ENCODE data around the gene KCNQ1. TPM values are rescaled to one million over a fixed set of nuclear protein-coding genes. Genes with fewer than 3 reads are reported as not detected.

The KCNQ1 gene
- total RNA-seq, 1 donor from 2014 or later = 6.0 TPM

- intact Hi-C loops (cut with micrococcal nuclease) = no loop called here
Measured at GRCh38 chr11:2440646-2441045, 4.2 kb upstream of the KCNQ1 start.

- intact Hi-C loops (cut with micrococcal nuclease) = no loop called here
Measured at GRCh38 chr11:2441171-2441570, 3.6 kb upstream of the KCNQ1 start.

- intact Hi-C loops (cut with micrococcal nuclease) = no loop called here
Measured at GRCh38 chr11:2442589-2442988, 2.2 kb upstream of the KCNQ1 start.

- intact Hi-C loops (cut with micrococcal nuclease) = no loop called here
Measured at GRCh38 chr11:2443406-2443805, 1.4 kb upstream of the KCNQ1 start.

- intact Hi-C loops (cut with micrococcal nuclease) = no loop called here
Measured at GRCh38 chr11:2443881-2444820, 657 bp upstream of the KCNQ1 start, which contains the start of gene TRPM5. Gene TRPM5 (minus strand): TSS chr11:2444514. CDS start chr11:2423036, 21,478 bp downstream.

- intact Hi-C loops (cut with micrococcal nuclease) = loop anchor here (2.0 to 5.0 kb wide), 2 partner anchors 17 to 86 kb away; no protein-coding TSS in a partner anchor
Measured at GRCh38 chr11:2445746-2446551, 1.1 kb downstream of the KCNQ1 start.

- intact Hi-C loops (cut with micrococcal nuclease) = loop anchor here (2.0 to 5.0 kb wide), 2 partner anchors 16 to 86 kb away; no protein-coding TSS in a partner anchor
Measured at GRCh38 chr11:2446590-2447252, 1.9 kb downstream of the KCNQ1 start.

- intact Hi-C loops (cut with micrococcal nuclease) = loop anchor here (2.0 to 5.0 kb wide), 2 partner anchors 15 to 85 kb away; no protein-coding TSS in a partner anchor
Measured at GRCh38 chr11:2447253-2447950, 2.6 kb downstream of the KCNQ1 start.

GRCh38 chr11:2447951-2448650, 3.3 kb downstream of the KCNQ1 start:
- intact Hi-C loops (cut with micrococcal nuclease) = loop anchor here (2.0 to 5.0 kb wide), 2 partner anchors 15 to 84 kb away; no protein-coding TSS in a partner anchor

GRCh38 chr11:2448661-2449547, 4.1 kb downstream of the KCNQ1 start:
- intact Hi-C loops (cut with micrococcal nuclease) = loop anchor here (5.0 kb wide), 1 partner anchor 83 kb away; no protein-coding TSS in a partner anchor

- intact Hi-C loops (cut with micrococcal nuclease) = loop anchor here (5.0 kb wide), 1 partner anchor 83 kb away; no protein-coding TSS in a partner anchor
Measured at GRCh38 chr11:2449548-2450320, 4.9 kb downstream of the KCNQ1 start.

GRCh38 chr11:2450321-2451041, 5.7 kb downstream of the KCNQ1 start:
- intact Hi-C loops (cut with micrococcal nuclease) = no loop called here

- intact Hi-C loops (cut with micrococcal nuclease) = no loop called here
Measured at GRCh38 chr11:2451336-2451735, 6.5 kb downstream of the KCNQ1 start.

GRCh38 chr11:2451916-2452315, 7.1 kb downstream of the KCNQ1 start:
- intact Hi-C loops (cut with micrococcal nuclease) = no loop called here

GRCh38 chr11:2452321-2453012, 7.7 kb downstream of the KCNQ1 start:
- intact Hi-C loops (cut with micrococcal nuclease) = no loop called here

- intact Hi-C loops (cut with micrococcal nuclease) = no loop called here
Measured at GRCh38 chr11:2453436-2453835, 8.6 kb downstream of the KCNQ1 start.

- intact Hi-C loops (cut with micrococcal nuclease) = no loop called here
Measured at GRCh38 chr11:2458321-2458720, 13.5 kb downstream of the KCNQ1 start.

Measured in T-helper 2 cell treated with Interferon-gamma antibody and Interleukin-4, amounts not matched to agents 100 ng/mL and 5 ng/mL, for 36 hours (primary cell).